ENCODE measurements around the gene ZBTB47.

GRCh38 chr3:42684632-42685362 is 31.3 kb downstream of the ZBTB47 start:
- TF ChIP-seq CTCF (IDR thresholded peaks at IDR 0.05) (no peak), POLR2A (IDR thresholded peaks at IDR 0.05) (no peak), POLR2AphosphoS5 (IDR thresholded peaks at IDR 0.05) (no peak)
